ENCODE measurements around the gene KPNB1.

The KPNB1 gene

GRCh38 chr17:47698749-47699535, 49.2 kb downstream of the KPNB1 start:
- peak; percentile 78 to 87 for DNase-seq

- DNase-seq = no peak
Measured at GRCh38 chr17:47699536-47699840, 49.8 kb downstream of the KPNB1 start.

- no peak for DNase-seq
Measured at GRCh38 chr17:47700471-47701449, 51.0 kb downstream of the KPNB1 start.

DNA sequence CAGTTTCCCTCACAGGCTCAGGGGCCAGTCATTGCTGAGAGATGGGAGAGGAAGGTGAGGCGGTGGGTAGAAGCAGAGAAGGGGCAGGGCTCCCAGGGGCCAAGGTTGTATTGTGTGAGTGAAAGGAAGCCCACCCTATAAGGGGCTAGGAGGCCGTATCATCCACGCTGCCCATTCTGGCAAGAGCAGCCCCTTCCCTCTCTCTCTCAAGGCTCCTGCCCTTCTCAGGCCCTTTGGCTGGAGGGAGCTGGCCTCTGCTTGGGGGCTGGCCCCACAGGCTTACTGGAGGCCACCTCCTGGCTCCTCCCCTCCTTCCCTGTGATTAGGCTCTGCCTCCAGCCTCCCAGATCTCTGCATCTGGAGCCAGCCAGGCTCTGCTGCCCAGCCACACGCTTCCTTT, 51.9 kb downstream of the KPNB1 start:
- DNase-seq = no peak

GRCh38 chr17:47702391-47702995, 52.8 kb downstream of the KPNB1 start:
- no peak for DNase-seq

DNA sequence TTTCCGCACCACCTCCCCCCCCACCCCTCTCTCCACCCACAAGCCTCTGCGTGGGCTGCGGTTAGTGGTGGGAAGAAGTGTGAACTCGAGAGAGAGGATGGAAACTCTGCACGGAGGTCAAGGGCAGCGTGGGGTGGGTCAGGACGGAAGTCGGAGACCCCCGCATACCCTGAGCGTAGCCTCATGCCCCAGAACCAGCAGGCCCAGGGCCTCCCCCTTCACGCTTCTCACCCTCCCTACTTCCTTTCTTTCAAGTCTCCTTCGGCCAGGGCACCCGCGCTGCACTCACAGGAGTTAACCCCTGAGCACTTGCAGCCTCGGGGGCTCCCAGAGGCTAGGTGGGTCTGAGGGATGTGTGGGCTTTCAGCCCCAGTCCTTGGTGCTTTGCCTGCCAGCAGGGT, 53.5 kb downstream of the KPNB1 start:
- DNase-seq = peak; percentile 68 to 77

DNA sequence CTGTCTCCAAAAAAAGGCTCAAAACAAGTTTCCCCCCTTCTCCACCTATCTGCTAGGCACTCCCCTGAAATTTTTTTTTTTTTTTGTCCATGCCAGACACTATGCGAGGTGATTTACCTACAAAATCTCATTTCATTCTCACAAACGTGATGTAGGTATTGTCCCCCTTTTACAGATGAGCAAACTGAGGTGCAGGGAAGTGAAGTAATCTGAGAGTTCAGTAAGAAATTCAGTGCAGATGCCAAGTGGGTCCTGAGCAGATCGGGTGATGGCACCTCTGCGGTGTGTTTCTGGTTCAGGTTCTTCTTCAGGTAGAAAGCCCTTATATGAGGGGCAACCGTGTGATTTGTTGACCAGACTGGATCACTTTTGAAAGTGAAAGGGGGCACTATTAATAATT, 54.0 kb downstream of the KPNB1 start:
- peak in 1 of 2 donors; percentile 4 for DNase-seq

- peak in 1 of 2 donors; percentile 17 for DNase-seq
Measured at GRCh38 chr17:47704116-47704515, 54.4 kb downstream of the KPNB1 start.

DNA sequence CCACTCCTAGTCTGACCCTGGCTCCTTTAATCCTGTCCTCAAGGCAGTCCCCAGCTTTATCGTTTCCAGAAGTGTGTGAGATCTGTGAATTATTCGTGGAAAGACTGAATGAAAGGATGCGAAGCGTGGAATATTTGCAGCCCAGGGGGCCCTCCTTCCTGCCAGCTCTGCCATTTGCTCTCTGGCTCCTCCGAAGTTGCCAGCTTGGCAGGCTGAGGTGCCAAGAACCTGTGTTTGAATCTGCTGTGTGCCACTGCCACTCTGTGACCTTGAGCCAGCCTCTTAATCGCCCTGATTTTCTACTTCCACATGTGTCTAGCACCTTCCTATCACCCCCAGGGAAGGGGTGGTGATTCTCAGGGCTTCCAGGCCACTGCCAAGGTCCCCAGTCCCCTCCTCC, 55.0 kb downstream of the KPNB1 start:
- peak in 1 of 2 donors; percentile 8 for DNase-seq

DNA sequence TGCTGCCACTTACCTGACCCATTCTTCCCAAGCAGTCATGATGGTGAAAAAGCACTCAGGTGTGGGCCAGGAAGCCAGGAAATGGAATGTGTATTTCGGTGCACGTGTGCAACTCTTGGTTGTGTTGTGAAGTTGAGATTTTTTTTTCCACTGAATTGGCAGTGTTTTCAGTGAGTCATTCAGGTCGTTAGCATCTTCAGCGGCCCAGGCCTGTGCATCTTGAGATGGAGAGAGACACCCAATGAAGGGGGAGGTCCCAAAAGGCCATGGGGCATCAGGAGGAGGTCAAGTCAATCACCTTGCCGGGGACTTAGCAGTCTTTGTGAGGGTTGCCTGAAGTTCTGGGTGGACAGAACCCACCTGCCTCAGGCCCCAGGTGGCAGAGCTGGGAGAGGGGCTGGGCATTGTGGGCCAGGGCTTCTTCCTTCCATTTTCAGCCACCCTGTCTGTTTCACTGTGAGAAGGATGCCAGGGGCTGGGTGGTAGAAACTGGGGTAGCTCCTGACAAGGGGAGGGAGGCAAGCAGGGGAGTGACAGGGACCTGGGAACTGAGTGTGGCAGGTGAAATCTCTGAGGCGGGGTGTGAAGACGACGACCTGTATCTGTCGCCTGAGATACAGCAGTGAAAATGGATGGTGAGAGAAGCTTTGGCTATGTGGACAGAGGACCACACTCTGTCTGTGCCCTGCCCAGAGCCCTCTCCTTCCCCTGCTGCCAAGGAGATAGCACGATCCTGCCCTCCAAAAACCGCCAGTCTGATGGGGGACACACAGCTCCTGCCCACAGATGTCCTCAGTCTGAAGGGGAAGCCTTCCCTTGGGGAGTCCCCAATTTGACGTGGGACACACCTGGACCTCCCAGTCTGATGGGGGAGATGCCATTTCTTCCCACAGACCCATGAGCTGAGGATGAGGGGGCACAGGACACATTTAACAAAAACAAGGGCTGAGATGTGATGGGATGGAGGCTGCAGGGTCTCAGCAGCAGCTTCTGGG, 56.1 kb downstream of the KPNB1 start:
- DNase-seq = peak; percentile 64 to 72

GRCh38 chr17:47707056-47707804, 57.5 kb downstream of the KPNB1 start:
- no peak for DNase-seq

- DNase-seq = no peak
Measured at GRCh38 chr17:47707884-47708283, 58.2 kb downstream of the KPNB1 start.

DNA sequence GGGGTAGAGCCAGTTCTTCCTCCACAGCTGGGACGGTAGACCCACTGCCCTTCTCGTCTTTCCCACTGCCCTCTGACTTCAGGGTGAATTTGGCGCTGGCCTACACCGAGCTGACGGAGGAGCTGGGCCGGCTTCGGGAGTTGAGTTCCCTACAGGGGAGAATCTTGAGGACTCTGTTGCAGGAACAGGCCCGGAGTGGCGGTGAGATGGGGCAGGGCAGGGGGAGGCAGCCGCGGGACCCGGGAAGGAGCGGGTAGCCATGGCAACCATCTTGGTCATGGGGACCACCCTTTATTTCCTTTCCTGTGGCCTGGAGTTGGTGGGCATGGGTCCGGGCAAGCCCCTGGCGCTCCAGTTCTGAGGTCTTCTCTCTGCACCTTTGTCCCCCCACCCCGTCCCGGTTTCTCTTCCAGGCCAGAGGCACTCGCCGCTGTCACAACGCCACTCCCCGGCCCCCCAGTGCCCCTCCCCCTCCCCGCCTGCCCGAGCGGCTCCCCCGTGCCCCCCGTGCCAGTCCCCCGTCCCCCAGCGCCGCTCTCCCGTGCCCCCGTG, 58.7 kb downstream of the KPNB1 start:
- no peak for DNase-seq

- DNase-seq = no peak
Measured at GRCh38 chr17:47708864-47709541, 59.3 kb downstream of the KPNB1 start.

- DNase-seq = no peak
Measured at GRCh38 chr17:47709594-47709993, 59.9 kb downstream of the KPNB1 start.

GRCh38 chr17:47711366-47712099, 61.8 kb downstream of the KPNB1 start:
- no peak for DNase-seq

DNA sequence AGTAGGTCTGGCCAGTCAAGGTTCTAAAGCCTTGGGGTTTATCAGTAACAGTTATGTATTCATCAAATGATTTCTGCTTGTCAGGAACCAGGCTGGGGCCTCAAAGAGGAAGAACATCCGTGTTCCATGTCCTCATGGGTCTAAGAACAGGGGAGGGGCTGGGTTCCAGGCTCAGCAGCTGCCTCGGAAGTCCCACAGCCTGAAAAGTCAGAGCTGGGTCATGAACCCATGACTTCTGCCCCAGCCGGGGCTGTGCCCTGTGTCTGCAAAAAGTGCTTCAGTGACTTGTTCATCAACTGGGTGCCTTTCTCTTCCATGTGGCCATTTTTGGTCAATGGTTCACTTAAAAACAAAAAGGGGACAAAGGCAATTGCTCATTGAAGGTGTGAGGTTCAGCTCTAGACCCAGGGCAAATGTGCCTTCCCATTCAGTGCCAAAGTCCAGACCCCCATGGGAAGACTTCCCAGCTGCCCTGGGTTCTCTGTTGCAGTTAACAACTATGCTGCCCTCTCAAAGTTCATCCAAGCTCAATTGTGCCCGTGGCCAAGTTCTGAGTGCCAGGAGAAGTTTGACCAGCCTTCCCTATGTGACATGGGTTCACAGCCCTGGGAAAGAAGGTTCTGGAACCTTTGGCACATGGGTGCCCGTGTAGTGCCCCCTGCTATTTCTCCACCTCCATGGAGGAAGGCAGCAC, 62.8 kb downstream of the KPNB1 start:
- no peak for DNase-seq

DNA sequence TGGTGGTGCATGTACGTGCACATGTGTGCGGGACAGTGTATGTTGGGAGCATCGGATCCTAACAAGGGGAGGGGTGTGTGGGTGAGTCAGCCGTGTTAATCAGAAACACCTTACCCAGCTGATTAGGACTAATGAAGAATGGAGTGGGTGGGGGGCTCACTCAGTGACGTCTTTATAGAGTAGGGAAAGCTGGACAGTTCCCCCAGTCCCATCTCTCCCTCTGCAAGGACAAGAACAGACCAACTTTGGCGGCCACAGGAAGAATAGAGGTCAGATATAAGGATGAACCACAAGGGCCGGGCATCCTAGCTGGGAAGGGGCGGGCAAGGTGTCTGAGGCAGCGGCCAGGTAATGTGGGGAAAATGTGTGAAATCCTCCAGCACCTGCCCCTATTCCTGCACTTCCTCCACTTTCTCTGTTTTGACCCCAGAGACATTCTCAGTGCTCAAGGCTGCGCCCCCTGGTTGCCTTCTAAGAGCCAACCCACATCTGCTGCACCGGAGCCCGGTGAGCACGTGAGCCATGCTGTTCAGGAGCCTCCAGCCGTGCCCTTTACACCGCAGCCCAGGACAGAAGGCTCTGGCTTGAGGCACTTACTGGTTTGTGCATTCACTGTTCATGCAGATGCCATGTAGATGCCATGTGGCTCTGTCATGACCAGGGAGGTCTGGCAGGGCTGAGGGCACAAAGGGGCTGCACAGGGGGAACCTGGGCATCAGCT, 64.4 kb downstream of the KPNB1 start:
- no peak for DNase-seq
